Measurements from ENCODE around the gene SLC15A5.

Gene SLC15A5

DNA sequence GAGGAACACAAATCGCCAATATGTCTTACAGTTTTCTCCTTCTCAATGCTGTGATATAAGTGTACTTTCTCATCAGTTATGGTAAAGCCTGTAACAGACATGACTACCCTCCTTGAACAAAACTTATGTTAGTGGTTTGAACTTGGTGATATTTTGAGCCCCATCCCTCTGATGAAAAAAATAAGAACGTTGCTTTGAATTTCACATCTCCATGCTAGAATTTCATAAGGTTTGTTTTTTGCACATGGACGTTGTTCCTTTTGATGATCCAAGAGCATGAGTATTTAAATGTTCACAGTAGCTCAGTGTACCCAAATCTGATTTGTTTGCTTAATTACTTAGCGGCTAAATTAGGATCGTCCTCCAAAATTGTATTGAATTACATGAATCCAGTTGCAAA lies at the start of gene SLC15A5:
TSS of gene SLC15A5 (minus strand) at position 101 of the 400 bp plus-strand sequence. CDS start at position 101, 0 bp downstream.
- H3K36me3 ChIP-seq: no peaks in the 10 kb centered on the region
- TF ChIP-seq, protein P1, sequence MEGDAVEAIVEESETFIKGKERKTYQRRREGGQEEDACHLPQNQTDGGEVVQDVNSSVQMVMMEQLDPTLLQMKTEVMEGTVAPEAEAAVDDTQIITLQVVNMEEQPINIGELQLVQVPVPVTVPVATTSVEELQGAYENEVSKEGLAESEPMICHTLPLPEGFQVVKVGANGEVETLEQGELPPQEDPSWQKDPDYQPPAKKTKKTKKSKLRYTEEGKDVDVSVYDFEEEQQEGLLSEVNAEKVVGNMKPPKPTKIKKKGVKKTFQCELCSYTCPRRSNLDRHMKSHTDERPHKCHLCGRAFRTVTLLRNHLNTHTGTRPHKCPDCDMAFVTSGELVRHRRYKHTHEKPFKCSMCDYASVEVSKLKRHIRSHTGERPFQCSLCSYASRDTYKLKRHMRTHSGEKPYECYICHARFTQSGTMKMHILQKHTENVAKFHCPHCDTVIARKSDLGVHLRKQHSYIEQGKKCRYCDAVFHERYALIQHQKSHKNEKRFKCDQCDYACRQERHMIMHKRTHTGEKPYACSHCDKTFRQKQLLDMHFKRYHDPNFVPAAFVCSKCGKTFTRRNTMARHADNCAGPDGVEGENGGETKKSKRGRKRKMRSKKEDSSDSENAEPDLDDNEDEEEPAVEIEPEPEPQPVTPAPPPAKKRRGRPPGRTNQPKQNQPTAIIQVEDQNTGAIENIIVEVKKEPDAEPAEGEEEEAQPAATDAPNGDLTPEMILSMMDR (IDR thresholded peaks at IDR 0.05): no peak
- H3K4me3 ChIP-seq (ENCODE audit: low read depth in 1 of 2, low read length in 1 of 2): no peak within 1 kb of the TSS
- no peak within 1 kb of the TSS for H3K27ac ChIP-seq
- no peaks in the 10 kb centered on the region for H3K4me1 ChIP-seq (ENCODE audit: control insufficient read depth in 1 of 2, insufficient read depth in 1 of 2, low read depth in 1 of 2, low read length in 1 of 2)
- no peaks in the 10 kb centered on the region for H3K9me3 ChIP-seq
- H3K27me3 ChIP-seq: no peaks in the 10 kb centered on the region

DNA sequence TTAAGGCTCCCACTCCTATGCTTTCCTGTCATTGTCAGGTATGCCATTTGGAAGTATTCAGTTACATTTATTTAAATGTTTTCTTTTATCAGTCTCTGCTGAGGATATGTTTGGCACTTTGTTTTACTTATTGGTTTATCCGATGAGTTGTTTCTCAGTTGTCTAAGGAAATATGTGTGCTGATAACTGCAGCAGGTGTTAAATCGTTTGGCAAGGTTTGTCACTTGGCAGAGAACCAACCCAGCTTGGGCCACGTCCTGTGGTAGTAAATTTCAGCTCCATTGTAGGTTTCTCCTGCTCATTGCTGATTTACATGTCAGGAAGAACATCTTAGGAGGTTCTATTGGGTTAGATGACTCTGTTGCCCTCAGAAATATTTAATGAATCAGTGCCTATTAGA lies 47.9 kb upstream of the SLC15A5 start:
- H3K27me3 ChIP-seq: no peaks in the 10 kb centered on the region
- H3K36me3 ChIP-seq: no peaks in the 10 kb centered on the region
- no peak overlapping the region for H3K4me3 ChIP-seq (ENCODE audit: low read depth in 1 of 2, low read length in 1 of 2)
- peaks cover 13 to 17% of the 10 kb centered on the region in 2 experiments for H3K4me1 ChIP-seq (ENCODE audit: control insufficient read depth in 1 of 2, insufficient read depth in 1 of 2, low read depth in 1 of 2, low read length in 1 of 2)
- peaks cover 7% of the 10 kb centered on the region for H3K9me3 ChIP-seq
- TF ChIP-seq, protein P1 (IDR thresholded peaks at IDR 0.05): no peak
- no peak overlapping the region for H3K27ac ChIP-seq

DNA sequence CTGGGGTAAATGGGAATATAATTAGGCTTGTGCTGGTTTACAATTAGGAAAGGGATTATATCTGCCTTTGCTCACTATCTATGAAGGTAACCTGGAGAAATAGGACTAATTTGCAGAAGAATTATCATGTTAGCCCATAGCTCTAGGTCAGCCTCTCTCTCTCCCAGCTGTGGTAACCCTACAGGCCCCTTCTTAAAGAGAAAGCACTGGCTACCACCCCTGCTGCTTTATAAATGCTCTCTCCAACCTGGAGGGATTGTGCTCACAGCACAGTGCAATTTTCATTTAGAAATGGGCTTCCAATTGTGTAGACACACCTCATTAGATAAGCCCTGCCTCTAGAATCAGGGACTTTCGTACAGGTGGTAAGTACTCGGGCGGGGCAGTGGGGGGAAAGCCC lies 47.3 kb upstream of the SLC15A5 start:
- H3K9me3 ChIP-seq: peaks cover 7% of the 10 kb centered on the region
- H3K4me3 ChIP-seq (ENCODE audit: low read depth in 1 of 2, low read length in 1 of 2): no peak overlapping the region
- H3K27ac ChIP-seq: no peak overlapping the region
- peaks cover 13 to 16% of the 10 kb centered on the region in 2 experiments for H3K4me1 ChIP-seq (ENCODE audit: control insufficient read depth in 1 of 2, insufficient read depth in 1 of 2, low read depth in 1 of 2, low read length in 1 of 2)
- H3K27me3 ChIP-seq: no peaks in the 10 kb centered on the region
- TF ChIP-seq, protein P1 (IDR thresholded peaks at IDR 0.05): no peak
- H3K36me3 ChIP-seq: no peaks in the 10 kb centered on the region

DNA sequence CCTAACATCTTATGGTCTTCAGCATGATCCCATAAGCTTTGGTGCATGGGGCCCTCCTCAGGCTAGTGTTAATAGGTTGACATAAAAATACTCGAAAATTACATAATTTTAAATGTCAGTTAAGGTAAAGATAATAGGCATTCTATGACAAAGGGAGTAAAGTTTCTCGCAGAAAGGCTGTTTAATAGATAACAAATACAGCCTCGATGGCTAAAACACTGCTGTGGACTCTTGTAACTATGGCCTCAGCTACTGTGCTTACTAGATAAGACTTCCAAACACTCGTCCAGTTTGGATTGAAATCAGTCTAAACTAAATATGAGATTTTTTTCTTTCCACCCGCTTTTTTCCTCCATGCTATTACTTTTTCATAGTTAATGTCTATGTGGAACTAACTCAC lies 46.8 kb upstream of the SLC15A5 start:
- TF ChIP-seq, protein P1 (IDR thresholded peaks at IDR 0.05): no peak
- no peak overlapping the region for H3K27ac ChIP-seq
- no peaks in the 10 kb centered on the region for H3K36me3 ChIP-seq
- peaks cover 9 to 11% of the 10 kb centered on the region in 2 experiments for H3K4me1 ChIP-seq (ENCODE audit: control insufficient read depth in 1 of 2, insufficient read depth in 1 of 2, low read depth in 1 of 2, low read length in 1 of 2)
- H3K9me3 ChIP-seq: peaks cover 7% of the 10 kb centered on the region
- no peaks in the 10 kb centered on the region for H3K27me3 ChIP-seq
- no peak overlapping the region for H3K4me3 ChIP-seq (ENCODE audit: low read depth in 1 of 2, low read length in 1 of 2)

- no peak overlapping the region for H3K4me3 ChIP-seq (ENCODE audit: low read depth in 1 of 2, low read length in 1 of 2)
- peaks cover 3 to 5% of the 10 kb centered on the region in 2 experiments for H3K4me1 ChIP-seq (ENCODE audit: control insufficient read depth in 1 of 2, insufficient read depth in 1 of 2, low read depth in 1 of 2, low read length in 1 of 2)
- H3K36me3 ChIP-seq: no peaks in the 10 kb centered on the region
- no peak overlapping the region for H3K27ac ChIP-seq
- TF ChIP-seq, protein P1 (IDR thresholded peaks at IDR 0.05): no peak
- no peaks in the 10 kb centered on the region for H3K27me3 ChIP-seq
- H3K9me3 ChIP-seq: peaks cover 7% of the 10 kb centered on the region
Observed at GRCh38 chr12:16323638-16324037, 46.2 kb upstream of the SLC15A5 start.

DNA sequence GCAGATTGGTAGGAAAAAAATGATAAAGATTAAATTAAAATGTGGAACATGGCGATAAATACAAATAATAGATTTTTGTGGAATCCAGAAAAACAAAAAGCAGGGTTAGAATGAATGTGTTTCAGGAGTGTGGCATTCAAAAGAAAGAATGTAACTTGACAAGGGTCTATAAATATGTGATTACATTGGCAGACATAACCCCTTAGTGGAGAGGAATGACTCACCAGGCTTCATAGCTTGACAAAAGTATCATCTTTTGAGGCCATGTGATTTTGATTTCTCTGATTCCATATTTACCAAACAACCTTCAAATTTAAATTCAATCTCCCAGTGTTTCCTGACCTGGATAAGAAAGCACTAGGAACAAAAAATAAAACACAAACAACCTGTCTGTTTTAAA lies 45.5 kb upstream of the SLC15A5 start:
- Histone ChIP-seq H3K4me3 (ENCODE audit: low read depth in 1 of 2, low read length in 1 of 2) (no peak overlapping the region), H3K36me3 (no peaks in the 10 kb centered on the region), H3K27ac (no peak overlapping the region), H3K27me3 (no peaks in the 10 kb centered on the region), H3K9me3 (peaks cover 3% of the 10 kb centered on the region), H3K4me1 (ENCODE audit: control insufficient read depth in 1 of 2, insufficient read depth in 1 of 2, low read depth in 1 of 2, low read length in 1 of 2) (no peaks in the 10 kb centered on the region)
- TF ChIP-seq, protein P1 (IDR thresholded peaks at IDR 0.05): no peak

Data from neutrophil (primary cell).